Activated gamma-delta T cell (primary cell): ENCODE results near the gene GHRL.
"Not testable (repeated sequence)": the region's sequence is repeated elsewhere in the genome, so short reads cannot be mapped to it uniquely, and the experiment has no call there.

Source experiments
- DNase-seq: peaks from one replicate; lab custom pipeline; 2025; lab: John Stamatoyannopoulos, UW

Gene GHRL

GRCh38 chr3:10273702-10274305, 18.9 kb downstream of the GHRL start:
- no peak for DNase-seq

- DNase-seq: no peak
Observed at GRCh38 chr3:10272977-10273376, 19.8 kb downstream of the GHRL start.

DNA sequence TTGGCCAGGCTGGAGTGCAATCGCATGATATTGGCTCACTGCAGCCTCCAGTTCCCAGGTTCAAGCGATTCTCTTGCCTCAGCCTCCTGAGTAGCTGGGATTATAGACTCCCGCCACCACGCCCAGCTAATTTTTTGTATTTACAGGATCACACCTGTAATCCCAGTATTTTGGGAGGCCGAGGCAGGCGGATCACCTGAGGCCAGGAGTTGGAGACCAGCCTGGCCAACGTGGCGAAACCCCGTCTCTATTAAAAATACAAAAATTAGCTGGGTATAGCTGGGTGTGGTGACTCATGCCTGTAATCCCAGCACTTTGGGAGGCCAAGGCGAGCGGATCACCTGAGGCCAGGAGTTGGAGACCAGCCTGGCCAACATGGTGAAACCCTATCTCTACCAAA, 20.3 kb downstream of the GHRL start:
- DNase-seq: not testable (repeated sequence)

GRCh38 chr3:10269443-10269842, 23.3 kb downstream of the GHRL start:
- DNase-seq: no peak

GRCh38 chr3:10268930-10269329, 23.8 kb downstream of the GHRL start:
- DNase-seq: no peak

- no peak for DNase-seq
Observed at GRCh38 chr3:10268116-10268515, 24.6 kb downstream of the GHRL start.

DNA sequence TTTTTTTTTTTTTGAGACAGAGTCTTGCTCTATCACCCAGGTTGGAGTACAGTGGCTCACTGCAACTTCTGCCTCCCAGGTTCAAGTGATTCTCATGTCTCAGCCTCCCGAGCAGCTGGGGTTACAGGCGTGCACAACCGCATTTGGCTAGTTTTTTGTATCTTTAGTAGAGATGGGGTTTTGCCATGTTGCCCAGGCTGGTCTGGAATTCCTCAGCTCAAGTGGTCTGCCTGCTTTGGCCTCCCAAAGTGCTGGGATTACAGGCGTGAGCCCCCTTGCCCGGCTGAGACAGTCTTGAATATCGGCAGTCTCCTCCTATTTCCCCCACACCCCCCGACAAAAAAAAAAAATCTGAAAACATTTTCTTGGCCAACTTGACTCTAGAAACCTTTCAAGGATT, 25.8 kb downstream of the GHRL start:
- DNase-seq: not testable (repeated sequence)

DNA sequence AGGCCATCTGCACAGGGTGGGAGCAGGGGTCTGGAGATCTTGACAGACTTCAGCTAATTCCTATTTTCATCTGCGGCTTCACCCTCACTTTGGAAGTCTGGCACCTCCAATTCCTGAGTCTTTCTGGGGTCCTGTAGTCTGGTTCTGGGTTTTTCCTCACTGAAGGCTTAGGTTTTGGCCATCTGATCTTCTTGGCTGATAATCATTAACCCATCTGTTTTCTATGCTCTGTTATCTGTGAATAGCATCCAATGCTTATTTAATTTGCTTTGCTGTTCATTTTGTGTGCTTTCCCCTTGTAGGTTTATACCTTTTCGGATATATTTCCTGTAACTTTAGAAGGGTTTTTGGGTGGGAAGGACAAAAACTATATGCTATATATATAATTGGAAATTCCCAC, 26.9 kb downstream of the GHRL start:
- no peak for DNase-seq

DNA sequence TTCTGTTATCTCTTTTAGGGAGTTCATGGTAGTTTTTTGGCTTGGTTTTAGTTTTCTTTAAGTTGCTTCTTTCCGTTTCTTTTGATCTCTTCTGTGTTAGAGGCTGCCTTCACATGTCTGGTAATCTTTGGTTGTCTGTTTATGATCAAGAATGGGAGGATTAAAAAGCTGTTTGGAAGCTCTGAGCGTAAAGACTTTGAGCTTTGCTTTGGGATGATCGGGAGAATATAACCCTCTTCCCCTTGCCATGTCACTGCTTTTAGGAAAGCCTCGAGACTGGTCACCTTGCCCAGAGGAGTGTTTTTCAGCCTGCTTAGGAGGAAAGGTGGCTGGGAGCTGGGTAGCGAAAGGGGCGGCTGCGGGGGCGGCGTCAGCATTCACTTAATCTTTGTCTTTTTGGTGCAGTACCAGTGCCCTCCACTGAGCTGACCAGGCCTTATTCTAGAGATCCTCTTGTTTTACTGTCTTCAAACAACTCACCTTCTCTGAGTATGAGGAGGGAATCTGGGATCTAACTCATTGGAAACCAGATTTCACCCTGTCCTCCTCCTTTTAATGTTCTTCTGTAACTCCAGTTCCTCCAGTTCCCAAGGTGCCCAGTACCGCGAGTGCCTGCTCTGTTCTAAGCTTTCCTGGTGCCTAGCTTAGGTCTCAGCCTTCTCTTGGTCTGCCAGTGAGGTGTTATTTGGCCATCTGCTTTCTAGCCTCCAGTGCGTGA, 28.9 kb downstream of the GHRL start:
- DNase-seq: peak; percentile 14

DNA sequence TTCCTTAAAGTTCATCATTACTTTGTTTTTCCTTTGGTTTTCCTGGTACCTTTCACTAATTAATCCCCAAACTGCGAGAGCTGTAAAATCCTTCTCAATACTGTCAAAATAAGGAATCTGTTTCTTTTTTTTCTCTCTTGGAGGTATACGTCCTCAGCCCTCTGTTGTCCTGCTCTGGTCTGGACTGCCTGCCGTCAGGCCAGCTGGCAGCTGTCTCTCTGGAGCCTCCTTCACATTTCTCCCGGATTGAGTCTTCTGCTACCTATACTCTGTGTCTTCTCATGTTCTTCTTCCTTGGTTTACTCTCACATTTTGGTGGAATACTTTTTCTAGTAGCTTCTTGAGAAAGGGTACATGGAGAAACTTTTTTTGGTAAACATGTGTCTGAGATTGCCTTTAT, 30.7 kb downstream of the GHRL start:
- DNase-seq: no peak

DNA sequence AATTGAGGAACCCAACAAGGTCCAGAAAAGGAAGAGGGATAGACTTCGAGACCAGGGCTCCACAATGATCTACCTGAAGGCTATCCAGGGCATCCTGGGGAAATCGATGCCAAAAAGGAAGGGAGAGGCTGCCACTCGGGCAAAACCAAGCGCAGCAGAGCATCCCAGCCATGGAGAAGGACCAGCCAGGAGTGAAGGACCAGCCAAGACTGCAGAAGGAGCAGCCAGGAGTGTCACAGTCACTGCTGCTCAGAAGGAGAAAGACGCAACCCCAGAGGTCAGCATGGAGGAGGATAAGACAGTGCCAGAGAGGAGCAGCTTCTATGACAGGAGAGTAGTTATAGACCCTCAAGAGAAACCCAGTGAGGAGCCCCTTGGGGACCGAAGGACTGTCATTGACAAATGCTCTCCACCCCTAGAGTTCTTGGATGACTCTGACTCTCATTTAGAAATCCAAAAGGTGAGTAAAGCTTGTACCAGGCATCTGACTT, 32.5 kb downstream of the GHRL start:
- no peak for DNase-seq

DNA sequence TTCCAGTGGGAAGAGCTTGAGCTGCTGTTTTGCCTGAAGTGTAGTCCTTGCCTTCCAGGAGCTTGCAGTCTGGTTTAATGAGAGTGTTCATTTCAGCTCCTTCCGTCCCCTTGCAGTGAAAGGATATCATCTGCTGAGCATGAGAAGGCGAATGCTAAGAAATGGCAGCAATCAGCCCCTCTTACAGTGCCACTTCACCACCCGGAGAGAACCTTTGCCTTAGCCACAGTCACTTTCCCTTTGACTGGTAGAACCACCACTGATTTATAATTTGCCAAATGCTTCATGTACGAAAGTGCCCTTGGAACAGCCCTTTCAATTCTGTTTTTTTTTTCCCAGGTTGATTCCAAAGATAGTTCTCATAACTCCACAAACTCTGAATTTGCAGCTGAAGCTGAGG, 32.9 kb downstream of the GHRL start:
- DNase-seq: no peak

- DNase-seq: no peak
Observed at GRCh38 chr3:10259036-10259435, 33.7 kb downstream of the GHRL start.

- no peak for DNase-seq
Observed at GRCh38 chr3:10255835-10256234, 36.9 kb downstream of the GHRL start.

DNA sequence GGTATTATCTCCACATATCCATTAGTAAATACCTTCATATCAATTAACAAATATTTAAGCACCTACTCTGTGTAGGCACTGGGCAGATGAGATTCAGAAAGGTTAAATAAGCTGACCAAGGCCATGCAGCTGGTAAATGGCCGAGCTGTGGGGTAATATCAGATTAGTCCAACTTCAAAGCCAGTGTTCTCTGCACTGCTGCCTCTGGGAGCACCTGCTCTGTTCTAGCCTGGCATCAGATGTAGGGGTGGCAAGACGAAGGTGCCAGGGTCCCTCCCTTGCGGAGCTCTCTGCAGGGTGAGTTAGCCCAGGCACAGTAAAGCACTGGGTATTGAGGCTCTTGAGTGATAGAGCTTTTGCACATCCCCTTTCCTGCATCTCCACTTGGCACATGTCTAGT, 39.0 kb downstream of the GHRL start:
- no peak for DNase-seq

- no peak for DNase-seq
Observed at GRCh38 chr3:10251006-10251405, 41.7 kb downstream of the GHRL start.

DNA sequence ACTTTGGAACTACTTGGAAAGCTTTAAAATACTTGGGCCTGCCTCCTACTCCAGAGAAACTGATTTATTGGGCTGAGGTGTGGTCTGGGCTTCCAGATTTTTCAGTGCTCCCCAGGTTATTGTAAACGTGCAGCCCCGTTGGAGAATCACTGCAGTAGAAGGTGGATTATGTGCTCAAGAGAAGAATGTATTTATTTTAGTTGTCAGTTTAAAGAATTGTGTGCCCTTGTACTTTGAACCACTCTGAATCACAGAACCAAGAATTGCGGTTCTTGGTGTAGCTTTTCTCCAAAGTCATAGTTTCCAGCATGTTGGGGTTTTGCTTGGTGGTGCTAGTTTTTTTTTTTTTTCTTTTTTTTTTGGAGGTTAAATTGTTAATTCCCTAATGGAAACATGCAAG, 42.9 kb downstream of the GHRL start:
- DNase-seq: no peak

GRCh38 chr3:10248984-10249748, 43.6 kb downstream of the GHRL start:
- DNase-seq: peak; percentile 28

- DNase-seq: peak; percentile 76
Observed at GRCh38 chr3:10248184-10248983, 44.4 kb downstream of the GHRL start, which contains the start of gene TATDN2. TATDN2 (plus strand) TSS chr3:10248459; CDS start chr3:10249201, 742 bp downstream.

- no peak for DNase-seq
Observed at GRCh38 chr3:10247679-10248183, 45.0 kb downstream of the GHRL start.

- no peak for DNase-seq
Observed at GRCh38 chr3:10245081-10245712, 47.5 kb downstream of the GHRL start.
